LNCaP clone FGC (cell line): ENCODE measurements around the gene DNM1L.
"Not testable (repeated sequence)": the region's sequence is repeated elsewhere in the genome, so short reads cannot be mapped to it uniquely, and the experiment has no call there.

Experiments used
- DNase-seq: peaks from one replicate; pipeline ENCODE4 v3.0.0-alpha.2; 2011; ENCODE audit warnings: low read depth
- H3K4me3 ChIP-seq: 2 replicates; pipeline ENCODE4 v1.5.1; 2011; ENCODE audit warnings: mild to moderate bottlenecking, low read depth, low read length, control low read depth
- CTCF ChIP-seq: IDR thresholded peaks from 2 replicates; pipeline ENCODE4 v1.5.1; 2012; ENCODE audit warnings: mild to moderate bottlenecking; ENCODE audit not compliant: control insufficient read depth, insufficient read depth; ENCODE audit errors: extremely low read depth

Gene DNM1L

DNA sequence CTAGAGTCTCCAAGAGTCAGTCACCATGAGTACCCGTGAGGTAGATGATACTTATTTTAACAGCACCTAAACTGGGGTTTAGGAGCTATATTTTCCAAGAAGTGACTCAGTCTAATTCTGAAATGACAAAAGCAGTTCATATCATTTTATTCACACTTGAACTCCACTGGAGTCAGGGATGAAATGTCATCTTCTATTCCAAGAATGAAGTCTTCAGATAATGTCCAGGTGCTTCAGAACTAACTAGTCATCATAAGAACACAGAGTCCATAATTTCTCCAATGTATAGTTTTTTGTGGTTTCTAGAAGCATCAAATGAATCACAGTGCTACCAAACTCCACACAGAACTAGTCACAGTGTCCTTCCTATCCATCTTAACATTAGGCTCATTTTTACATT, 13.3 kb downstream of the DNM1L start:
- no peak for DNase-seq
- TF ChIP-seq CTCF: no peak
- H3K4me3 ChIP-seq: no peak overlapping the region

GRCh38 chr12:32693036-32693435, 13.9 kb downstream of the DNM1L start:
- DNase-seq: no peak
- no peak for TF ChIP-seq CTCF

DNA sequence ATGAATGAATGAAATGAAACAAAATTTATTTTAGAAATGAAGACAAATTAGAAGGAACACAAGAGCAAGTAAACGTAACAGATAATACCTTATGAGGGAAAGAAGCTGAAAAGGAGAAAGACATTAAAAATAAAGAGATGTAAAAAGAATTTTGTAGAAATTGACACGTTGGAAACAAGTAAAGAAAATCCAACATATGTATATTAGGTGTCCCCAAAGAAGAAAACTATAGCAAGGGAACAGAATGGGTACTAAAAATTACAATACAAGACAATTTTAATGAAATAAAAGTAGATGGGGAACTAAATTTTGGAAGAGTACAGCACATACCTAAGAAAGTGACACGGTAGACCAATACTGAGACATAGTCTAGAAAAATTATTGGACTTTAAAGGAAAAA, 16.7 kb downstream of the DNM1L start:
- DNase-seq: no peak
- no peak for TF ChIP-seq CTCF
- H3K4me3 ChIP-seq: no peak overlapping the region

More at GRCh38 chr12:32693036-32693435, 13.9 kb downstream of the DNM1L start:
- no peak overlapping the region for H3K4me3 ChIP-seq

- H3K4me3 ChIP-seq: no peak overlapping the region
- TF ChIP-seq CTCF: no peak
- no peak for DNase-seq
Measured at GRCh38 chr12:32697445-32697844, 18.3 kb downstream of the DNM1L start.

DNA sequence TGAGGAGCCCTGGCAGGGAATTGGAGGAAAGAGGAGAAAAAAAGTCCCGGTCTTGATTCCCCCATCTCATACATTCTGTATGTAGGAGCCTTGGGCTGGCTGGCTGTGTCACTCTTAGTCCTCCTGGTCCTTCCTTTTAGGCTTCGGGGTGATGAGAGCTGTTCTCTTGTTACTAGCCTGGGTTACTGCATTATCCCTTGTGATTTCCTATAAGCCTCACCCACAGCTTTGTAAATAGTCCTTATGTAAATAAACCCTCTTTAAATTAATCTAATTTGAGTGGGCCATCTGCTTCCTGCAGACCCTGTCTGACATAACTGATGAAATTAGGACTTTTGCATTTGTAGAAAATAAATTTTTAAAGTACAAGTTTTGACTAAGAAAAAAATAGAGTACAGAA, 19.2 kb downstream of the DNM1L start:
- no peak for DNase-seq
- no peak overlapping the region for H3K4me3 ChIP-seq
- TF ChIP-seq CTCF: no peak

- not testable (repeated sequence) for DNase-seq, H3K4me3 ChIP-seq
Measured at GRCh38 chr12:32699437-32699836, 20.3 kb downstream of the DNM1L start.

DNA sequence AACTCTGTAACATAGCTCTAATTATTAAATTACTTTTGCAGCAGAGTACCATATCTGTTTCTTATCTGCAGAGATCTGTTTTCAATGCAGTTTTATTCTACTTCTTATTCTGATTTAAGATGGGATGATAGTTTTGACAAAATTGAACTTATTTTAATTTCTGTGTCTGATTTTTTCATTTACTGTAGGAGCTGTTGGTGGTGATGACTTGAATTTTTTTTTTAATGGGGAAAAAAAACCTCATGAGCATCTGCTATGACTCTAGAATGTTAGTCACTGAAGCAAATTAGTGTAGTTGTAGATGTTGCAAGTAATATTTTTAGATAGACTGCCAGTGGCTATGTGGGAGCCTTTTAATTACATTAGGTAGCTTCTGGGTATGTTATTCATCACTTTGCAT, 23.4 kb downstream of the DNM1L start:
- H3K4me3 ChIP-seq: no peak overlapping the region
- TF ChIP-seq CTCF: no peak
- no peak for DNase-seq

- no peak for TF ChIP-seq CTCF
Measured at GRCh38 chr12:32702946-32703345, 23.8 kb downstream of the DNM1L start.

More at GRCh38 chr12:32702946-32703345, 23.8 kb downstream of the DNM1L start:
- no peak overlapping the region for H3K4me3 ChIP-seq
- DNase-seq: no peak
